BLaER1 (cell line): Measurements from ENCODE around the gene AGPAT1.

Experiments used
- H3K27ac ChIP-seq: shearing (Covaris generic); formaldehyde crosslinking; 2 replicates; pipeline ENCODE4 v1.8.1; 2022
- H3K27me3 ChIP-seq: shearing (Covaris generic); formaldehyde crosslinking; 2 replicates; pipeline ENCODE4 v1.8.1; 2022
- H3K36me3 ChIP-seq: shearing (Covaris generic); formaldehyde crosslinking; 2 replicates; pipeline ENCODE4 v1.8.1; 2022
- H3K4me1 ChIP-seq: shearing (Covaris generic); formaldehyde crosslinking; 2 replicates; pipeline ENCODE4 v1.8.1; 2022
- H3K4me2 ChIP-seq: shearing (Covaris generic); formaldehyde crosslinking; 2 replicates; pipeline ENCODE4 v1.8.1; 2022
- H3K4me3 ChIP-seq: shearing (Covaris generic); formaldehyde crosslinking; 2 replicates; pipeline ENCODE4 v1.8.1; 2022
- H3K9ac ChIP-seq: shearing (Covaris generic); formaldehyde crosslinking; 2 replicates; pipeline ENCODE4 v1.8.1; 2022
- H3K9me3 ChIP-seq: shearing (Covaris generic); formaldehyde crosslinking; 2 replicates; pipeline ENCODE4 v1.8.1; 2022
- H4K20me1 ChIP-seq: shearing (Covaris generic); formaldehyde crosslinking; 2 replicates; pipeline ENCODE4 v1.8.1; 2022
- Cebpa-rat ChIP-seq: shearing (Covaris generic); IDR thresholded peaks from 2 replicates; pipeline ENCODE4 v1.8.1; 2022

AGPAT1 gene

GRCh38 chr6:32118782-32119628 is 56.9 kb downstream of the AGPAT1 start:
- TF ChIP-seq Cebpa-rat: no peak
- Histone ChIP-seq H3K27ac (no peak overlapping the region), H3K27me3 (no peaks in the 10 kb centered on the region), H3K9me3 (no peaks in the 10 kb centered on the region), H3K4me3 (no peak overlapping the region), H3K4me2 (no peak overlapping the region), H3K36me3 (peaks cover 98% of the 10 kb centered on the region), H3K4me1 (peaks cover 7% of the 10 kb centered on the region; the same call in 1 of the 2 replicates), H3K9ac (no peak overlapping the region), H4K20me1 (peaks cover 4% of the 10 kb centered on the region; the same call in 1 of the 2 replicates)
